ENCODE data around the gene ZNF808.
A peak's percentile ranks its signal among the peaks of the same experiment; 100 is the strongest.
"Not testable (repeated sequence)": the region's sequence is repeated elsewhere in the genome, so short reads cannot be mapped to it uniquely, and the experiment has no call there.

The ZNF808 gene

GRCh38 chr19:52536448-52536800 lies 9.0 kb downstream of the ZNF808 start:
- DNase-seq (ENCODE audit: low read depth, low spot score): no peak
- peak overlapping the region; percentile 66 for H3K4me3 ChIP-seq (ENCODE audit: low read depth, low read length)
- no peak for TF ChIP-seq CTCF (IDR thresholded peaks at IDR 0.05; ENCODE audit: insufficient read depth, low read length, missing control alignments)
- CTCF ChIA-PET: no interaction called here
- POLR2A ChIA-PET: no interaction called here

- CTCF ChIA-PET; H3K4me3 ChIP-seq (ENCODE audit: low read depth, low read length); POLR2A ChIA-PET; DNase-seq (ENCODE audit: low read depth, low spot score): not testable (repeated sequence)
Measured at GRCh38 chr19:52538815-52539214, 11.3 kb downstream of the ZNF808 start.

GRCh38 chr19:52541176-52541575 lies 13.7 kb downstream of the ZNF808 start:
- H3K4me3 ChIP-seq (ENCODE audit: low read depth, low read length); DNase-seq (ENCODE audit: low read depth, low spot score); CTCF ChIA-PET; POLR2A ChIA-PET: not testable (repeated sequence)

GRCh38 chr19:52541608-52542007 lies 14.1 kb downstream of the ZNF808 start:
- H3K4me3 ChIP-seq (ENCODE audit: low read depth, low read length): no peak overlapping the region
- DNase-seq (ENCODE audit: low read depth, low spot score): no peak
- ChIA-PET CTCF (no interaction called here), POLR2A (no interaction called here)
- no peak for TF ChIP-seq CTCF (IDR thresholded peaks at IDR 0.05; ENCODE audit: insufficient read depth, low read length, missing control alignments)

- DNase-seq (ENCODE audit: low read depth, low spot score); CTCF ChIA-PET; POLR2A ChIA-PET: not testable (repeated sequence)
Measured at GRCh38 chr19:52542541-52542940, 15.1 kb downstream of the ZNF808 start.

GRCh38 chr19:52542984-52543664 lies 15.7 kb downstream of the ZNF808 start:
- POLR2A ChIA-PET: no interaction called here
- DNase-seq (ENCODE audit: low read depth, low spot score): no peak
- no peak overlapping the region for H3K4me3 ChIP-seq (ENCODE audit: low read depth, low read length)
- CTCF ChIA-PET: no interaction called here
- TF ChIP-seq CTCF (IDR thresholded peaks at IDR 0.05; ENCODE audit: insufficient read depth, low read length, missing control alignments): no peak

More at GRCh38 chr19:52542541-52542940, 15.1 kb downstream of the ZNF808 start:
- not testable (repeated sequence) for H3K4me3 ChIP-seq (ENCODE audit: low read depth, low read length)

- no peak overlapping the region for H3K4me3 ChIP-seq (ENCODE audit: low read depth, low read length)
- ChIA-PET POLR2A (no interaction called here), CTCF (no interaction called here)
- TF ChIP-seq CTCF (IDR thresholded peaks at IDR 0.05; ENCODE audit: insufficient read depth, low read length, missing control alignments): no peak
- no peak for DNase-seq (ENCODE audit: low read depth, low spot score)
Measured at GRCh38 chr19:52554216-52554971, 26.9 kb downstream of the ZNF808 start.

Measured in AG04449 (cell line).